ENCODE data around the gene KCNMB2.

The KCNMB2 gene

DNA sequence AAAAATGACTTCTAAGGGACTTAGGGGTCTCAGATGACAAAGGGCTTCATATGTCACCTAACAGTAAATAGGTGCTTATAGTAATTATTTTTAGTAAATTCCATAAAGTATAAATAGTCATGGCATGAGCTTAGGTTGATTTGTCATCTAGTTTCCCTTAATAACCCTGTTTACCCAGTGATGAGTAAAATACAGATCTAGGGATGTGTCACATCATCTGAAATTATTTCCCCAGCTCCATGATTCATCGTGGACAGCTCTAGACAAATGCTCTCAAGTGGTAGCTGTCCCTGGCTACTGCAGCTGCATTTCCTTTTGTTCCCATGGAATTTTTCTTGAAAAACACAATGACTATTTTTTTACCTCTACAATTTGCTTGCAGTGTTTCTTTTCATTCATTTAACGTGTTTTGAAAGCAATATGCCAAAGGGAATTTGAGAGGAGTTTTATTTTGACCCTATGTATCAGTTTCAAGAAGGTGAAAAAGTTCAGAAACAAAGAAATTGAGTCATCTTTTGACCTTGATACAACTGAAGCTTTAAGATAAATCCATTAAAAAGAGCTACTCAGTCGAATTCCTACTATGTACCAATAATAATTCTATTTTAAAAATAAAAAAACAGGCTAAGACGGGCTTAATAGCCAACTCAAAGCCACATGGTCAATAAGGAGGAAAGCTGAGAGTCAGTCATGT lies 241.6 kb downstream of the KCNMB2 start:
- H3K27me3 ChIP-seq (ENCODE audit: control insufficient read depth in 1 of 2, insufficient read depth in 2 of 2, low read length in 2 of 2), result no peaks in the 10 kb centered on the region
- no peak overlapping the region for H3K27ac ChIP-seq (ENCODE audit: low read length)
- H3K9me3 ChIP-seq (ENCODE audit: control insufficient read depth in 2 of 2, low read length in 2 of 2), result no peaks in the 10 kb centered on the region
- no peaks in the 10 kb centered on the region for H3K36me3 ChIP-seq (ENCODE audit: control insufficient read depth in 2 of 2, insufficient read depth in 2 of 2, low read length in 2 of 2)
- H3K4me1 ChIP-seq (ENCODE audit: control insufficient read depth, insufficient read depth, low read length), result no peaks in the 10 kb centered on the region
- no peak overlapping the region for H3K4me3 ChIP-seq (ENCODE audit: low read length in 2 of 2)
- H3K9ac ChIP-seq (ENCODE audit: low read length in 2 of 2), result no peak overlapping the region

GRCh38 chr3:178778589-178778988 lies 242.4 kb downstream of the KCNMB2 start:
- Histone ChIP-seq H3K27ac (ENCODE audit: low read length) (no peak overlapping the region), H3K4me3 (ENCODE audit: low read length in 2 of 2) (no peak overlapping the region), H3K9me3 (ENCODE audit: control insufficient read depth in 2 of 2, low read length in 2 of 2) (no peaks in the 10 kb centered on the region), H3K9ac (ENCODE audit: low read length in 2 of 2) (no peak overlapping the region), H3K27me3 (ENCODE audit: control insufficient read depth in 1 of 2, insufficient read depth in 2 of 2, low read length in 2 of 2) (no peaks in the 10 kb centered on the region), H3K36me3 (ENCODE audit: control insufficient read depth in 2 of 2, insufficient read depth in 2 of 2, low read length in 2 of 2) (no peaks in the 10 kb centered on the region), H3K4me1 (ENCODE audit: control insufficient read depth, insufficient read depth, low read length) (no peaks in the 10 kb centered on the region)

GRCh38 chr3:178785961-178786360 lies 249.7 kb downstream of the KCNMB2 start:
- Histone ChIP-seq H3K4me1 (ENCODE audit: control insufficient read depth, insufficient read depth, low read length) (no peaks in the 10 kb centered on the region), H3K36me3 (ENCODE audit: control insufficient read depth in 2 of 2, insufficient read depth in 2 of 2, low read length in 2 of 2) (no peaks in the 10 kb centered on the region), H3K27me3 (ENCODE audit: control insufficient read depth in 1 of 2, insufficient read depth in 2 of 2, low read length in 2 of 2) (no peaks in the 10 kb centered on the region), H3K9me3 (ENCODE audit: control insufficient read depth in 2 of 2, low read length in 2 of 2) (no peaks in the 10 kb centered on the region), H3K9ac (ENCODE audit: low read length in 2 of 2) (no peak overlapping the region), H3K27ac (ENCODE audit: low read length) (no peak overlapping the region), H3K4me3 (ENCODE audit: low read length in 2 of 2) (no peak overlapping the region)

GRCh38 chr3:178787960-178788359 lies 251.7 kb downstream of the KCNMB2 start:
- Histone ChIP-seq H3K36me3 (ENCODE audit: control insufficient read depth in 2 of 2, insufficient read depth in 2 of 2, low read length in 2 of 2) (no peaks in the 10 kb centered on the region), H3K4me3 (ENCODE audit: low read length in 2 of 2) (no peak overlapping the region), H3K27me3 (ENCODE audit: control insufficient read depth in 1 of 2, insufficient read depth in 2 of 2, low read length in 2 of 2) (no peaks in the 10 kb centered on the region), H3K4me1 (ENCODE audit: control insufficient read depth, insufficient read depth, low read length) (no peaks in the 10 kb centered on the region), H3K27ac (ENCODE audit: low read length) (no peak overlapping the region), H3K9me3 (ENCODE audit: control insufficient read depth in 2 of 2, low read length in 2 of 2) (no peaks in the 10 kb centered on the region), H3K9ac (ENCODE audit: low read length in 2 of 2) (no peak overlapping the region)

GRCh38 chr3:178794711-178795110 lies 258.5 kb downstream of the KCNMB2 start:
- Histone ChIP-seq H3K4me1 (ENCODE audit: control insufficient read depth, insufficient read depth, low read length) (no peaks in the 10 kb centered on the region), H3K4me3 (ENCODE audit: low read length in 2 of 2) (no peak overlapping the region)

GRCh38 chr3:178795349-178795748 lies 259.1 kb downstream of the KCNMB2 start:
- H3K4me1 ChIP-seq (ENCODE audit: control insufficient read depth, insufficient read depth, low read length), result no peaks in the 10 kb centered on the region
- no peak overlapping the region for H3K9ac ChIP-seq (ENCODE audit: low read length in 2 of 2)
- no peak overlapping the region for H3K4me3 ChIP-seq (ENCODE audit: low read length in 2 of 2)
- H3K9me3 ChIP-seq (ENCODE audit: control insufficient read depth in 2 of 2, low read length in 2 of 2), result no peaks in the 10 kb centered on the region
- no peaks in the 10 kb centered on the region for H3K27me3 ChIP-seq (ENCODE audit: control insufficient read depth in 1 of 2, insufficient read depth in 2 of 2, low read length in 2 of 2)
- H3K27ac ChIP-seq (ENCODE audit: low read length), result no peak overlapping the region
- no peaks in the 10 kb centered on the region for H3K36me3 ChIP-seq (ENCODE audit: control insufficient read depth in 2 of 2, insufficient read depth in 2 of 2, low read length in 2 of 2)

More at GRCh38 chr3:178794711-178795110, 258.5 kb downstream of the KCNMB2 start:
- H3K9ac ChIP-seq (ENCODE audit: low read length in 2 of 2), result no peak overlapping the region
- no peaks in the 10 kb centered on the region for H3K9me3 ChIP-seq (ENCODE audit: control insufficient read depth in 2 of 2, low read length in 2 of 2)
- H3K27me3 ChIP-seq (ENCODE audit: control insufficient read depth in 1 of 2, insufficient read depth in 2 of 2, low read length in 2 of 2), result no peaks in the 10 kb centered on the region
- no peaks in the 10 kb centered on the region for H3K36me3 ChIP-seq (ENCODE audit: control insufficient read depth in 2 of 2, insufficient read depth in 2 of 2, low read length in 2 of 2)
- H3K27ac ChIP-seq (ENCODE audit: low read length), result no peak overlapping the region

- Histone ChIP-seq H3K27ac (ENCODE audit: low read length) (no peak overlapping the region), H3K9ac (ENCODE audit: low read length in 2 of 2) (no peak overlapping the region), H3K9me3 (ENCODE audit: control insufficient read depth in 2 of 2, low read length in 2 of 2) (no peaks in the 10 kb centered on the region), H3K4me3 (ENCODE audit: low read length in 2 of 2) (no peak overlapping the region), H3K36me3 (ENCODE audit: control insufficient read depth in 2 of 2, insufficient read depth in 2 of 2, low read length in 2 of 2) (no peaks in the 10 kb centered on the region), H3K27me3 (ENCODE audit: control insufficient read depth in 1 of 2, insufficient read depth in 2 of 2, low read length in 2 of 2) (no peaks in the 10 kb centered on the region), H3K4me1 (ENCODE audit: control insufficient read depth, insufficient read depth, low read length) (no peaks in the 10 kb centered on the region)
Observed at GRCh38 chr3:178802259-178802658, 266.0 kb downstream of the KCNMB2 start.

DNA sequence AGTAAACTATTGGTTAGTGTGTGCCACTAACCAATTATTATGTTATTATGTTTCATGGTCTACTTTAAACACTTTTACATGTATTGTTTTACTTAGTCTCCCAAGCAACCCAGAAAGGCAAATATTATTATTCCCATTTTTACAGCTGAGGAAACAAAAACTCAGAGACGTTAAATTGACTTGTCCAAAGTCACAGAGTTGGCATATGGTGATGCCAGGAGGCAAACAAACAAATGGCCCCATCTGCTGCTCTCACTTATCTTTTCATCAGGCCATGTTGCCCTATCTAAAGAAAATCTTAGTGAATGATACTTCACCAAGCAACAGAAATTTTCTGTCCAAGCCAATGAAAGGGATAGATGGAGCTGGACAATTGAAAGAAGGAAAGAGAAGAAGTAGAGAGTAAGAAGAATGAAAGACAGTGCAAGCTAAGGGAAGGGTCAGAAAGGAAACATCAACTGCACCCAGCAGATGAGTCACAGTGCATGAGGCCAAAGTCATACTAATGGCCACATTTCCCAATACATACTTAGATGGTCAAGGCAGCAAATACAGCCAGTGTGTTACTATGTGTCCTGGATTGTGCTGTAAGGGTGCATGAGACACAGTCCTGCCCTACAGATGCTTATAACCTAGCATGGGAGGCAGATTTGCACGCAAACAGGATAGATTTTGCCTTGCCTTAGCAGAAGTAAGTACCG lies 266.9 kb downstream of the KCNMB2 start:
- H3K4me3 ChIP-seq (ENCODE audit: low read length in 2 of 2), result no peak overlapping the region
- H3K27me3 ChIP-seq (ENCODE audit: control insufficient read depth in 1 of 2, insufficient read depth in 2 of 2, low read length in 2 of 2), result no peaks in the 10 kb centered on the region
- no peak overlapping the region for H3K9ac ChIP-seq (ENCODE audit: low read length in 2 of 2)
- no peak overlapping the region for H3K27ac ChIP-seq (ENCODE audit: low read length)
- no peaks in the 10 kb centered on the region for H3K9me3 ChIP-seq (ENCODE audit: control insufficient read depth in 2 of 2, low read length in 2 of 2)
- H3K4me1 ChIP-seq (ENCODE audit: control insufficient read depth, insufficient read depth, low read length), result no peaks in the 10 kb centered on the region
- H3K36me3 ChIP-seq (ENCODE audit: control insufficient read depth in 2 of 2, insufficient read depth in 2 of 2, low read length in 2 of 2), result no peaks in the 10 kb centered on the region

DNA sequence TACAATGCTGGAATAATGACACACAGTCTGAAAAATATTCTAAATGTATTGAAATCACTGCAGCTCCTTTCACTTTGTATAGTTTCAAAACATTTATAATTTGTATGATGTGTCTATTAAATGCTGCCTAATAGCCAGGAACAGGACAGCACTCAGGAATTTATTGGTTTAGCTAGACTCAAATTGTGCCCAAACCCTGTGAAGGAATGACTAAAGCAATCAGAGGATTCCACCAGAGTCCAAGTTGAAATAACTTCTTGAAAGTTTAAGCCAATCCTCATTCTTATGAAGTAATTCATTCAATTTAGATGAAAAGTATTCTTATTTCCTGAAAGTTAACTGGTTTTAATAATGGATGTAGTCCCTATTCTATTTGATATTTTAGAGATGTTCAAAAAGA lies 268.4 kb downstream of the KCNMB2 start:
- Histone ChIP-seq H3K4me3 (ENCODE audit: low read length in 2 of 2) (no peak overlapping the region), H3K36me3 (ENCODE audit: control insufficient read depth in 2 of 2, insufficient read depth in 2 of 2, low read length in 2 of 2) (no peaks in the 10 kb centered on the region), H3K27ac (ENCODE audit: low read length) (no peak overlapping the region), H3K4me1 (ENCODE audit: control insufficient read depth, insufficient read depth, low read length) (no peaks in the 10 kb centered on the region), H3K9ac (ENCODE audit: low read length in 2 of 2) (no peak overlapping the region), H3K27me3 (ENCODE audit: control insufficient read depth in 1 of 2, insufficient read depth in 2 of 2, low read length in 2 of 2) (no peaks in the 10 kb centered on the region), H3K9me3 (ENCODE audit: control insufficient read depth in 2 of 2, low read length in 2 of 2) (no peaks in the 10 kb centered on the region)

DNA sequence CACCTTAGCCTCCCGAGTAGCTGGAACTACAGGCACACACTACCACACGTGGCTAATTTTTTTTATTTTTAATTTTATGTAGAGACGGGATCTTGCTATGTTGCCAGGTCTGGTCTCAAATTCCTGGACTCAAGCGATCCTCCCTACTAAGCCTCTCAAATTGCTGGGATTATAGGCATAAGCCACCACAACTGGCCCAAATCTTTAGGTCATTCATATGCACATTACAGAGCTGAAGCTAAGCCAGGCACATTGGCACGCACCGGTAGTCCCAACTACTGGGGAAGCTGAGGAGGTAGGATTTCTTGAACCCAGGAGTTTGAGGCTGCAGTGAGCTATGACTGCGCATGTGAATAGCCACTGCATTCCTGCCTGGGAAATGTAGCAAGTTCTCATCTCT lies 269.5 kb downstream of the KCNMB2 start:
- Histone ChIP-seq H3K27ac (ENCODE audit: low read length) (no peak overlapping the region), H3K4me3 (ENCODE audit: low read length in 2 of 2) (no peak overlapping the region), H3K36me3 (ENCODE audit: control insufficient read depth in 2 of 2, insufficient read depth in 2 of 2, low read length in 2 of 2) (no peaks in the 10 kb centered on the region), H3K27me3 (ENCODE audit: control insufficient read depth in 1 of 2, insufficient read depth in 2 of 2, low read length in 2 of 2) (no peaks in the 10 kb centered on the region), H3K4me1 (ENCODE audit: control insufficient read depth, insufficient read depth, low read length) (no peaks in the 10 kb centered on the region), H3K9me3 (ENCODE audit: control insufficient read depth in 2 of 2, low read length in 2 of 2) (no peaks in the 10 kb centered on the region), H3K9ac (ENCODE audit: low read length in 2 of 2) (no peak overlapping the region)

GRCh38 chr3:178806651-178807050 lies 270.4 kb downstream of the KCNMB2 start:
- Histone ChIP-seq H3K9ac (ENCODE audit: low read length in 2 of 2) (no peak overlapping the region), H3K27ac (ENCODE audit: low read length) (no peak overlapping the region), H3K9me3 (ENCODE audit: control insufficient read depth in 2 of 2, low read length in 2 of 2) (no peaks in the 10 kb centered on the region), H3K27me3 (ENCODE audit: control insufficient read depth in 1 of 2, insufficient read depth in 2 of 2, low read length in 2 of 2) (no peaks in the 10 kb centered on the region), H3K36me3 (ENCODE audit: control insufficient read depth in 2 of 2, insufficient read depth in 2 of 2, low read length in 2 of 2) (no peaks in the 10 kb centered on the region), H3K4me1 (ENCODE audit: control insufficient read depth, insufficient read depth, low read length) (no peaks in the 10 kb centered on the region), H3K4me3 (ENCODE audit: low read length in 2 of 2) (no peak overlapping the region)

Measured in stomach smooth muscle (tissue), 2 donors.